Keratinocyte (primary cell): ENCODE measurements around the gene HVCN1. TPM values are rescaled to one million over a fixed set of nuclear protein-coding genes. Genes with fewer than 3 reads are reported as not detected.

Experiments
- DNase-seq: peaks from one replicate; pipeline ENCODE4 v3.0.0-alpha.2; 2011; ENCODE audit warnings: low read depth, missing footprints, low spot score
- FAIRE-seq: peaks from 2 replicates; lab custom pipeline; 2011; peaks lifted over from hg19 to GRCh38; lab: Jason Lieb, UNC
- H2AFZ ChIP-seq: 2 replicates; pipeline ENCODE4 v1.6.0; 2012; ENCODE audit warnings: low read length, control low read depth, inconsistent platforms; ENCODE audit not compliant: control insufficient read depth
- H3K27ac ChIP-seq: 2 replicates; pipeline ENCODE4 v1.5.1; 2011; ENCODE audit warnings: low read length; ENCODE audit not compliant: control insufficient read depth, insufficient read depth
- H3K27me3 ChIP-seq: 3 replicates; pipeline ENCODE4 v1.6.0; 2011; ENCODE audit warnings: low read length; ENCODE audit not compliant: control insufficient read depth, insufficient read depth; ENCODE audit errors: extremely low read depth
- H3K36me3 ChIP-seq, 2 experiments: 2 replicates in 1 of 2; 3 replicates in 1 of 2; pipeline ENCODE4 v1.5.1; 2011; ENCODE audit warnings: low read length in 2 of 2, mild to moderate bottlenecking in 1 of 2; ENCODE audit not compliant: control insufficient read depth in 2 of 2, insufficient read depth in 2 of 2; ENCODE audit errors: extremely low read depth in 1 of 2
- H3K4me1 ChIP-seq: 3 replicates; pipeline ENCODE4 v1.5.1; 2011; ENCODE audit warnings: low read length; ENCODE audit not compliant: control insufficient read depth, insufficient read depth; ENCODE audit errors: extremely low read depth
- H3K4me2 ChIP-seq: 3 replicates; pipeline ENCODE4 v1.6.0; 2011; ENCODE audit warnings: low read depth, low read length; ENCODE audit not compliant: control insufficient read depth, insufficient read depth; ENCODE audit errors: extremely low read depth
- H3K4me3 ChIP-seq, 3 experiments: fragments of 200-600 bp in 1 of 3; sonication (generic) in 1 of 3; 2 replicates in 2 of 3; 3 replicates in 1 of 3; pipeline ENCODE4 v1.5.1; 2011 to 2016; ENCODE audit warnings: low read length in 3 of 3, mild to moderate bottlenecking in 3 of 3, control low read depth in 2 of 3, inconsistent platforms in 1 of 3, low read depth in 1 of 3, mixed read lengths in 1 of 3, mixed run types in 1 of 3, moderate library complexity in 1 of 3; ENCODE audit not compliant: control insufficient read depth in 2 of 3, insufficient read depth in 2 of 3; ENCODE audit errors: extremely low read depth in 1 of 3
- H3K79me2 ChIP-seq: 2 replicates; pipeline ENCODE4 v1.6.0; 2012; ENCODE audit warnings: low read length; ENCODE audit not compliant: control insufficient read depth, insufficient read depth
- H3K9ac ChIP-seq: 3 replicates; pipeline ENCODE4 v1.6.0; 2011; ENCODE audit warnings: low read length; ENCODE audit not compliant: control insufficient read depth, insufficient read depth; ENCODE audit errors: extremely low read depth
- H3K9me1 ChIP-seq: 3 replicates; pipeline ENCODE4 v1.6.0; 2011; ENCODE audit warnings: low read length; ENCODE audit not compliant: control insufficient read depth, insufficient read depth; ENCODE audit errors: extremely low read depth
- H3K9me3 ChIP-seq: 2 replicates; pipeline ENCODE4 v1.5.1; 2012; ENCODE audit warnings: low read depth, low read length; ENCODE audit not compliant: control insufficient read depth
- H4K20me1 ChIP-seq: 3 replicates; pipeline ENCODE4 v1.6.0; 2011; ENCODE audit warnings: low read length; ENCODE audit not compliant: control insufficient read depth, insufficient read depth; ENCODE audit errors: extremely low read depth
- CTCF ChIP-seq, 3 experiments: IDR thresholded peaks in 1 of 3; conservative IDR thresholded peaks in 1 of 3; optimal IDR thresholded peaks in 1 of 3; 2 replicates in 2 of 3; 3 replicates in 1 of 3; pipeline versions ENCODE3 to v1.5.1; 2011; ENCODE audit warnings: low read length in 3 of 3, mild to moderate bottlenecking in 3 of 3, moderate library complexity in 2 of 3, control low read depth in 1 of 3, inconsistent platforms in 1 of 3; ENCODE audit not compliant: insufficient read depth in 2 of 3; ENCODE audit errors: extremely low read depth in 1 of 3
- EZH2 ChIP-seq: IDR thresholded peaks from one replicate; pipeline ENCODE4 v1.6.1; 2012; ENCODE audit warnings: inconsistent platforms, mild to moderate bottlenecking, low read length, moderate library complexity
- dilution Hi-C: fragments of 300-500 bp; cut with MboI; formaldehyde crosslinking; loops from one replicate; pipeline ENCODE4 v1.7.0; 2020; ENCODE audit warnings: low sequenced_read_pairs; ENCODE audit not compliant: extremely low pct_ligation_motif_present
- polyA plus RNA-seq, 5 experiments: library from polyadenylated mRNA; depleted of rRNA in 3 of 5; stranded (reverse) in 3 of 5; stranded (forward) in 1 of 5; unstranded in 1 of 5; fragments of >200 nt; gene quantifications; 1 replicate in 1 of 5; 2 replicates in 3 of 5; 3 replicates in 1 of 5; pipeline versions ENCODE4 v1.2.1 to v1.2.3, GENCODE V29; 2011 to 2012; ENCODE audit warnings: missing spikeins in 2 of 5, low read depth in 1 of 5, low replicate concordance in 1 of 5

The HVCN1 gene
- polyA plus RNA-seq, 1 donor (not counting 4 experiments of a cell fraction or from before 2014, with no cell fraction given), result 1.1 TPM

GRCh38 chr12:110732572-110732971 lies 43.7 kb upstream of the HVCN1 start:
- Histone ChIP-seq H3K4me3 (no peak overlapping the region), H3K9me3 (no peaks in the 10 kb centered on the region), H3K4me1 (no peaks in the 10 kb centered on the region), H3K36me3 (peaks cover 21 to 27% of the 10 kb centered on the region in 2 experiments), H4K20me1 (peaks cover 17% of the 10 kb centered on the region), H3K79me2 (peaks cover 95% of the 10 kb centered on the region), H3K27ac (no peak overlapping the region), H3K9me1 (no peaks in the 10 kb centered on the region), H3K9ac (no peak overlapping the region), H2AFZ (no peak overlapping the region), H3K4me2 (no peak overlapping the region), H3K27me3 (no peaks in the 10 kb centered on the region)
- DNase-seq (no peak), FAIRE-seq (no peak)
- dilution Hi-C loops, result no loop called here
- TF ChIP-seq CTCF (optimal IDR thresholded peaks at IDR 0.05 in 1 of 3, IDR thresholded peaks at IDR 0.05 in 1 of 3, conservative IDR thresholded peaks at IDR 0.05 in 1 of 3; ENCODE audit: extremely low read depth in 1 of 3, insufficient read depth in 2 of 3, low read length in 3 of 3) (no peak), EZH2 (no peak)

GRCh38 chr12:110731479-110731878 lies 42.6 kb upstream of the HVCN1 start:
- DNase-seq, result no peak
- H3K79me2 ChIP-seq, result peaks cover 94% of the 10 kb centered on the region
- FAIRE-seq, result no peak
- TF ChIP-seq CTCF (optimal IDR thresholded peaks at IDR 0.05 in 1 of 3, IDR thresholded peaks at IDR 0.05 in 1 of 3, conservative IDR thresholded peaks at IDR 0.05 in 1 of 3; ENCODE audit: extremely low read depth in 1 of 3, insufficient read depth in 2 of 3, low read length in 3 of 3), result no peak
- TF ChIP-seq EZH2, result no peak
- no peaks in the 10 kb centered on the region for H3K4me1 ChIP-seq
- H3K27ac ChIP-seq, result no peak overlapping the region
- dilution Hi-C loops, result no loop called here
- no peak overlapping the region for H2AFZ ChIP-seq
- H3K36me3 ChIP-seq, result peaks cover 23 to 31% of the 10 kb centered on the region in 2 experiments
- H3K9me3 ChIP-seq, result no peaks in the 10 kb centered on the region
- H3K9ac ChIP-seq, result no peak overlapping the region
- no peaks in the 10 kb centered on the region for H3K9me1 ChIP-seq
- H3K4me3 ChIP-seq, result no peak overlapping the region
- H4K20me1 ChIP-seq, result peaks cover 17% of the 10 kb centered on the region
- no peaks in the 10 kb centered on the region for H3K27me3 ChIP-seq
- no peak overlapping the region for H3K4me2 ChIP-seq
